Astrocyte (in vitro differentiated cells and primary cell): Measurements from ENCODE around the gene PLA2G2D.

Experiments used
- CTCF ChIP-seq: IDR thresholded peaks from 2 replicates; pipeline ENCODE4 v1.5.1; 2011; ENCODE audit warnings: low read depth, mild to moderate bottlenecking, inconsistent platforms, low read length, moderate library complexity; ENCODE audit not compliant: insufficient read depth
- EZH2 ChIP-seq: IDR thresholded peaks from 2 replicates; pipeline ENCODE4 v1.6.1; 2012; ENCODE audit warnings: mild to moderate bottlenecking, low read length, inconsistent platforms; ENCODE audit not compliant: insufficient read depth

DNA sequence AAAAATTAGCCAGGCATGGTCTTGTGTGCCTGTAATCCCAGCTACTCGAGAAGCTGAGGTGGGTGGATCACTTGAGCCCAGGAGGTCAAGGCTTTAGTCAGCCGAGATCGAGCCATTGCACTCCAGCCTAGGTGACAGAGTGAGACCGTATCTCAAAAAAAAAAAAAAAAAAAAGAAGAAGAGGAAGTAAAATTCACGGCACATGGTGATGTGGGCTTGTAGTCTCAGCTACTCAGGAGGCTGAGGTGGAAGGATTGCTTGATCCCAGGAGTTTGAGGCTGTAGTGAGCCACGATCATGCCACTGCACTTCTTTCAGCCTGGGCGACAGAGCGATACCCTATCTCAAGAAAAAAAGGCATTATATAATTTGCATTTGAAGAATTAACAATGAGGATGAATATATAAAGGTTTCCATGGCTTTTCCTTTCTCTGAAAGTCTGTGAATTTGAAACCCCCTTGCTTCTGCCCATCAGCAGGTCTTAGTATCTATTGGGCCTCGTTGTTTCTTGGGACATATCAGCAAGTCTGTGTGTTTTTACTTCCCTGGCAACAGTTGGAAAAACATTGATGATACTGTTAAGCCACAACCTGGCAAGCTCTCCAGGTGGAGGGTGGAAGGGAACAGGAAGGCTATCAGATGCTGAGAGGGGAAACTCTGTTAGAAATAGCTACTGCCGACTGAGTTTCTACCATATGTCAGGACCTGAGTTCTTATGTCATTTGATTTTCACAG lies 4.6 kb upstream of the PLA2G2D start:
- TF ChIP-seq CTCF, result no peak
- no peak for TF ChIP-seq EZH2
